GM23338 (cell line): ENCODE data around the gene TRMT10B. TPM values are rescaled to one million over a fixed set of nuclear protein-coding genes. Genes with fewer than 3 reads are reported as not detected.

Source experiments
- ATAC-seq: fragments of 200-7000 bp; cut with Tn5 transposase; 3 replicates; pipeline ENCODE4 v1.9.1; 2020
- DNase-seq: peaks from one replicate; pipeline ENCODE4 v3.0.0-alpha.2; 2015; ENCODE audit warnings: low spot score
- H2AFZ ChIP-seq: fragments of 200-600 bp; sonication (generic); 2 replicates; pipeline ENCODE4 v1.8.0; 2016; ENCODE audit warnings: antibody characterized with exemption, mild to moderate bottlenecking, moderate library complexity
- H3F3A ChIP-seq: fragments of 200-600 bp; sonication (generic); replicated peaks from 2 replicates; pipeline ENCODE4 v1.8.0; 2017; ENCODE audit warnings: antibody characterized with exemption, mixed run types, low read depth
- H3K27ac ChIP-seq: fragments of 200-600 bp; sonication (generic); 2 replicates; pipeline ENCODE4 v1.6.1; 2016; ENCODE audit warnings: low read depth
- H3K27me3 ChIP-seq: fragments of 200-600 bp; sonication (generic); 2 replicates; pipeline ENCODE4 v1.8.0; 2016; ENCODE audit warnings: mild to moderate bottlenecking, mixed run types, moderate library complexity; ENCODE audit not compliant: insufficient read depth
- H3K36me3 ChIP-seq: fragments of 200-600 bp; sonication (generic); 2 replicates; pipeline ENCODE4 v1.8.0; 2016; ENCODE audit warnings: mild to moderate bottlenecking; ENCODE audit not compliant: insufficient read depth
- H3K4me1 ChIP-seq: fragments of 200-600 bp; sonication (generic); 2 replicates; pipeline ENCODE4 v1.8.0; 2016; ENCODE audit warnings: mild to moderate bottlenecking, moderate library complexity; ENCODE audit not compliant: insufficient read depth
- H3K4me2 ChIP-seq: fragments of 200-600 bp; sonication (generic); 2 replicates; pipeline ENCODE4 v1.7.1; 2017; ENCODE audit warnings: mixed run types
- H3K4me3 ChIP-seq: fragments of 200-600 bp; sonication (generic); 2 replicates; pipeline ENCODE4 v1.6.1; 2016; ENCODE audit warnings: mixed run types
- H3K79me2 ChIP-seq: fragments of 200-600 bp; sonication (generic); replicated peaks from 2 replicates; pipeline ENCODE4 v1.8.0; 2017; ENCODE audit warnings: mild to moderate bottlenecking; ENCODE audit not compliant: insufficient read depth
- H3K9me2 ChIP-seq: fragments of 200-600 bp; sonication (generic); 2 replicates; pipeline ENCODE4 v1.8.0; 2017; ENCODE audit not compliant: insufficient read depth
- H4K20me1 ChIP-seq: fragments of 200-600 bp; sonication (generic); replicated peaks from 2 replicates; pipeline ENCODE4 v1.8.0; 2017; ENCODE audit warnings: mild to moderate bottlenecking; ENCODE audit not compliant: insufficient read depth
- H3K27ac Mint-ChIP-seq: 2 replicates; pipeline ENCODE4 v1.8.0; 2020; ENCODE audit warnings: inconsistent platforms, mild to moderate bottlenecking, moderate library complexity, mixed read lengths
- H3K27me3 Mint-ChIP-seq: 3 replicates; pipeline ENCODE4 v1.8.0; 2022; ENCODE audit warnings: low read depth, mild to moderate bottlenecking, moderate library complexity, mixed read lengths, inconsistent platforms; ENCODE audit not compliant: insufficient read depth, poor library complexity
- H3K36me3 Mint-ChIP-seq: 3 replicates; pipeline ENCODE4 v1.8.0; 2021; ENCODE audit warnings: low read depth, mild to moderate bottlenecking, inconsistent platforms, moderate library complexity, mixed read lengths
- H3K4me1 Mint-ChIP-seq: 3 replicates; pipeline ENCODE4 v1.8.0; 2020; ENCODE audit warnings: mild to moderate bottlenecking, inconsistent platforms, mixed read lengths
- H3K4me3 Mint-ChIP-seq: 3 replicates; pipeline ENCODE4 v1.8.0; 2021; ENCODE audit warnings: moderate library complexity, mild to moderate bottlenecking, inconsistent platforms, mixed read lengths
- H3K9me3 Mint-ChIP-seq: 3 replicates; pipeline ENCODE4 v1.8.0; 2020; ENCODE audit warnings: moderate library complexity, mild to moderate bottlenecking, inconsistent platforms, mixed read lengths
- CREB1 ChIP-seq: fragments of 250-450 bp; sonication (Bioruptor Pico); IDR thresholded peaks from 2 replicates; pipeline ENCODE4 v1.5.0; 2020; ENCODE audit warnings: low read depth, mild to moderate bottlenecking, moderate library complexity
- EZH2 ChIP-seq: fragments of 200-600 bp; sonication (generic); IDR thresholded peaks from one replicate; pipeline ENCODE4 v1.8.0; 2017; ENCODE audit warnings: antibody characterized with exemption, mild to moderate bottlenecking, low read depth; ENCODE audit not compliant: unreplicated experiment
- EZH2phosphoT487 ChIP-seq: fragments of 200-600 bp; sonication (generic); IDR thresholded peaks from one replicate; pipeline ENCODE4 v1.8.1; 2018; ENCODE audit warnings: antibody characterized with exemption; ENCODE audit not compliant: unreplicated experiment
- JUNB ChIP-seq: IDR thresholded peaks from one replicate; pipeline ENCODE4 v1.6.1; 2016; ENCODE audit warnings: antibody characterized with exemption; ENCODE audit not compliant: unreplicated experiment
- NANOG ChIP-seq: IDR thresholded peaks from 2 replicates; pipeline ENCODE4 v1.6.1; 2016; ENCODE audit warnings: antibody characterized with exemption, borderline replicate concordance
- POLR2AphosphoS5 ChIP-seq: IDR thresholded peaks from 2 replicates; pipeline ENCODE4 v1.6.1; 2016; ENCODE audit warnings: antibody characterized with exemption, low read depth
- STAT1 ChIP-seq: IDR thresholded peaks from one replicate; pipeline ENCODE4 v1.6.1; 2016; ENCODE audit warnings: antibody characterized with exemption; ENCODE audit not compliant: unreplicated experiment
- ZNF114 ChIP-seq: fragments of 250-450 bp; sonication (Bioruptor Pico); IDR thresholded peaks from 2 replicates; pipeline ENCODE4 v1.5.0; 2020; ENCODE audit warnings: mild to moderate bottlenecking, moderate library complexity
- ZNF331 ChIP-seq: fragments of 250-450 bp; sonication (Bioruptor Pico); IDR thresholded peaks from 2 replicates; pipeline ENCODE4 v1.5.0; 2020; ENCODE audit warnings: low read depth, mild to moderate bottlenecking, moderate library complexity
- polyA plus RNA-seq: library from polyadenylated mRNA; unstranded; fragments of >200 nt; fragmentation: Nextera tagmentation; extraction: Ambion mirVana; gene quantifications from 2 replicates; pipeline ENCODE4 v1.2.1, GENCODE V29; 2016
- total RNA-seq: library from RNA; depleted of rRNA; stranded (reverse); fragments of >200 nt; shearing (Covaris generic); gene quantifications from 2 replicates; pipeline ENCODE4 v1.2.3, GENCODE V29; 2014
- TF ChIP-seq, protein P1 (sequence below): fragments of 250-450 bp; sonication (Bioruptor Pico); IDR thresholded peaks from 2 replicates; pipeline ENCODE4 v1.5.0; 2020; ENCODE audit warnings: mild to moderate bottlenecking, moderate library complexity
- TF ChIP-seq, protein P2 (sequence below): IDR thresholded peaks from 2 replicates; pipeline ENCODE4 v1.6.1; 2016; ENCODE audit warnings: antibody characterized with exemption
- TF ChIP-seq, protein P3 (sequence below): IDR thresholded peaks from one replicate; pipeline ENCODE4 v1.6.1; 2018; ENCODE audit warnings: antibody characterized with exemption; ENCODE audit not compliant: unreplicated experiment
- TF ChIP-seq, protein P4 (sequence below), 2 experiments: fragments of 200-600 bp in 1 of 2; sonication (generic) in 1 of 2; conservative IDR thresholded peaks; 2 replicates each; pipeline versions ENCODE4 v1.5.1 to v1.6.1; 2016 to 2017; ENCODE audit warnings: antibody characterized with exemption in 2 of 2, low read depth in 2 of 2, mild to moderate bottlenecking in 2 of 2, moderate library complexity in 1 of 2

The TRMT10B gene
- total and polyA plus RNA-seq, 2 experiments from 2014 or later = 3.1 to 10.8 TPM

DNA sequence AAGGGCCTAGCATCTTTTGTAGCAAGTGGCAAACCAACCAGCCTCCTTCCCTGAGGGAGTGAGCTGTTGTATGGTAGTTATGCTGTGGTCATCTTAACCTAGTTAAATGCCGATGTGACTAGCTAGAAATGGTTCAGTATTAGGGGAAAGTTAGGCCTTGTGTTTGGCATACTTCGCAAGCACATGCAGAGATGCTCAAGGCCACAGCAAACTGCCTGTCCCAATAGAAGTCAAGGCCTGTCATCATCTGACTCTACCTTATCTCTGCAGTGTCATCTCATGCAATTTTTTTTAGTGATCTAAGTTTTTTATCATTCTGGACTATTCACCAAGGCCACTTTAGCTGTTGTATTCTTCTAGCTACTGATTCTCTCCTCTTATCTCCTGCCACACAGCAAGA, 36.5 kb downstream of the TRMT10B start:
- no peak overlapping the region for H3K4me3 Mint-ChIP-seq
- Histone ChIP-seq H3K36me3 (no peaks in the 10 kb centered on the region), H4K20me1 (no peaks in the 10 kb centered on the region), H3F3A (0 out of 2 replicates have a peak, but pooled peaks cover 4% of the 10 kb centered on the region), H3K9me2 (no peaks in the 10 kb centered on the region), H2AFZ (no peak overlapping the region), H3K27ac (no peak overlapping the region), H3K4me1 (no peaks in the 10 kb centered on the region), H3K4me3 (no peak overlapping the region), H3K4me2 (no peak overlapping the region), H3K27me3 (0 out of 2 replicates have a peak, but pooled peaks cover 4% of the 10 kb centered on the region), H3K79me2 (peaks cover 1% of the 10 kb centered on the region; the same call in 1 of the 2 replicates)
- H3K4me1 Mint-ChIP-seq = peaks cover 5% of the 10 kb centered on the region; the same call in 2 of the 3 replicates
- H3K27me3 Mint-ChIP-seq = peaks cover 3% of the 10 kb centered on the region
- ATAC-seq = no peak
- no peaks in the 10 kb centered on the region; the same call in 2 of the 3 replicates for H3K9me3 Mint-ChIP-seq
- TF ChIP-seq ZNF114 (CRISPR knock-in tag) (no peak), JUNB (no peak), CREB1 (CRISPR knock-in tag) (no peak), ZNF331 (CRISPR knock-in tag) (no peak), EZH2 (no peak), NANOG (no peak), POLR2AphosphoS5 (no peak), EZH2phosphoT487 (no peak), STAT1 (no peak)
- TF ChIP-seq, protein P1, sequence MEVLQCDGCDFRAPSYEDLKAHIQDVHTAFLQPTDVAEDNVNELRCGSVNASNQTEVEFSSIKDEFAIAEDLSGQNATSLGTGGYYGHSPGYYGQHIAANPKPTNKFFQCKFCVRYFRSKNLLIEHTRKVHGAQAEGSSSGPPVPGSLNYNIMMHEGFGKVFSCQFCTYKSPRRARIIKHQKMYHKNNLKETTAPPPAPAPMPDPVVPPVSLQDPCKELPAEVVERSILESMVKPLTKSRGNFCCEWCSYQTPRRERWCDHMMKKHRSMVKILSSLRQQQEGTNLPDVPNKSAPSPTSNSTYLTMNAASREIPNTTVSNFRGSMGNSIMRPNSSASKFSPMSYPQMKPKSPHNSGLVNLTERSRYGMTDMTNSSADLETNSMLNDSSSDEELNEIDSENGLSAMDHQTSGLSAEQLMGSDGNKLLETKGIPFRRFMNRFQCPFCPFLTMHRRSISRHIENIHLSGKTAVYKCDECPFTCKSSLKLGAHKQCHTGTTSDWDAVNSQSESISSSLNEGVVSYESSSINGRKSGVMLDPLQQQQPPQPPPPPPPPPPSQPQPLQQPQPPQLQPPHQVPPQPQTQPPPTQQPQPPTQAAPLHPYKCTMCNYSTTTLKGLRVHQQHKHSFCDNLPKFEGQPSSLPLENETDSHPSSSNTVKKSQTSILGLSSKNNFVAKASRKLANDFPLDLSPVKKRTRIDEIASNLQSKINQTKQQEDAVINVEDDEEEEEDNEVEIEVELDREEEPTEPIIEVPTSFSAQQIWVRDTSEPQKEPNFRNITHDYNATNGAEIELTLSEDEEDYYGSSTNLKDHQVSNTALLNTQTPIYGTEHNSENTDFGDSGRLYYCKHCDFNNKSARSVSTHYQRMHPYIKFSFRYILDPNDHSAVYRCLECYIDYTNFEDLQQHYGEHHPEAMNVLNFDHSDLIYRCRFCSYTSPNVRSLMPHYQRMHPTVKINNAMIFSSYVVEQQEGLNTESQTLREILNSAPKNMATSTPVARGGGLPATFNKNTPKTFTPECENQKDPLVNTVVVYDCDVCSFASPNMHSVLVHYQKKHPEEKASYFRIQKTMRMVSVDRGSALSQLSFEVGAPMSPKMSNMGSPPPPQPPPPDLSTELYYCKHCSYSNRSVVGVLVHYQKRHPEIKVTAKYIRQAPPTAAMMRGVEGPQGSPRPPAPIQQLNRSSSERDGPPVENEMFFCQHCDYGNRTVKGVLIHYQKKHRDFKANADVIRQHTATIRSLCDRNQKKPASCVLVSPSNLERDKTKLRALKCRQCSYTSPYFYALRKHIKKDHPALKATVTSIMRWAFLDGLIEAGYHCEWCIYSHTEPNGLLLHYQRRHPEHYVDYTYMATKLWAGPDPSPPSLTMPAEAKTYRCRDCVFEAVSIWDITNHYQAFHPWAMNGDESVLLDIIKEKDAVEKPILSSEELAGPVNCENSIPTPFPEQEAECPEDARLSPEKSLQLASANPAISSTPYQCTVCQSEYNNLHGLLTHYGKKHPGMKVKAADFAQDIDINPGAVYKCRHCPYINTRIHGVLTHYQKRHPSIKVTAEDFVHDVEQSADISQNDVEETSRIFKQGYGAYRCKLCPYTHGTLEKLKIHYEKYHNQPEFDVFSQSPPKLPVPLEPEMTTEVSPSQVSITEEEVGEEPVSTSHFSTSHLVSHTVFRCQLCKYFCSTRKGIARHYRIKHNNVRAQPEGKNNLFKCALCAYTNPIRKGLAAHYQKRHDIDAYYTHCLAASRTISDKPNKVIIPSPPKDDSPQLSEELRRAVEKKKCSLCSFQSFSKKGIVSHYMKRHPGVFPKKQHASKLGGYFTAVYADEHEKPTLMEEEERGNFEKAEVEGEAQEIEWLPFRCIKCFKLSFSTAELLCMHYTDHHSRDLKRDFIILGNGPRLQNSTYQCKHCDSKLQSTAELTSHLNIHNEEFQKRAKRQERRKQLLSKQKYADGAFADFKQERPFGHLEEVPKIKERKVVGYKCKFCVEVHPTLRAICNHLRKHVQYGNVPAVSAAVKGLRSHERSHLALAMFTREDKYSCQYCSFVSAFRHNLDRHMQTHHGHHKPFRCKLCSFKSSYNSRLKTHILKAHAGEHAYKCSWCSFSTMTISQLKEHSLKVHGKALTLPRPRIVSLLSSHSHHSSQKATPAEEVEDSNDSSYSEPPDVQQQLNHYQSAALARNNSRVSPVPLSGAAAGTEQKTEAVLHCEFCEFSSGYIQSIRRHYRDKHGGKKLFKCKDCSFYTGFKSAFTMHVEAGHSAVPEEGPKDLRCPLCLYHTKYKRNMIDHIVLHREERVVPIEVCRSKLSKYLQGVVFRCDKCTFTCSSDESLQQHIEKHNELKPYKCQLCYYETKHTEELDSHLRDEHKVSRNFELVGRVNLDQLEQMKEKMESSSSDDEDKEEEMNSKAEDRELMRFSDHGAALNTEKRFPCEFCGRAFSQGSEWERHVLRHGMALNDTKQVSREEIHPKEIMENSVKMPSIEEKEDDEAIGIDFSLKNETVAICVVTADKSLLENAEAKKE (CRISPR knock-in tag) = no peak
- TF ChIP-seq, protein P2, sequence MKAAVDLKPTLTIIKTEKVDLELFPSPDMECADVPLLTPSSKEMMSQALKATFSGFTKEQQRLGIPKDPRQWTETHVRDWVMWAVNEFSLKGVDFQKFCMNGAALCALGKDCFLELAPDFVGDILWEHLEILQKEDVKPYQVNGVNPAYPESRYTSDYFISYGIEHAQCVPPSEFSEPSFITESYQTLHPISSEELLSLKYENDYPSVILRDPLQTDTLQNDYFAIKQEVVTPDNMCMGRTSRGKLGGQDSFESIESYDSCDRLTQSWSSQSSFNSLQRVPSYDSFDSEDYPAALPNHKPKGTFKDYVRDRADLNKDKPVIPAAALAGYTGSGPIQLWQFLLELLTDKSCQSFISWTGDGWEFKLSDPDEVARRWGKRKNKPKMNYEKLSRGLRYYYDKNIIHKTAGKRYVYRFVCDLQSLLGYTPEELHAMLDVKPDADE = no peak
- TF ChIP-seq, protein P3, sequence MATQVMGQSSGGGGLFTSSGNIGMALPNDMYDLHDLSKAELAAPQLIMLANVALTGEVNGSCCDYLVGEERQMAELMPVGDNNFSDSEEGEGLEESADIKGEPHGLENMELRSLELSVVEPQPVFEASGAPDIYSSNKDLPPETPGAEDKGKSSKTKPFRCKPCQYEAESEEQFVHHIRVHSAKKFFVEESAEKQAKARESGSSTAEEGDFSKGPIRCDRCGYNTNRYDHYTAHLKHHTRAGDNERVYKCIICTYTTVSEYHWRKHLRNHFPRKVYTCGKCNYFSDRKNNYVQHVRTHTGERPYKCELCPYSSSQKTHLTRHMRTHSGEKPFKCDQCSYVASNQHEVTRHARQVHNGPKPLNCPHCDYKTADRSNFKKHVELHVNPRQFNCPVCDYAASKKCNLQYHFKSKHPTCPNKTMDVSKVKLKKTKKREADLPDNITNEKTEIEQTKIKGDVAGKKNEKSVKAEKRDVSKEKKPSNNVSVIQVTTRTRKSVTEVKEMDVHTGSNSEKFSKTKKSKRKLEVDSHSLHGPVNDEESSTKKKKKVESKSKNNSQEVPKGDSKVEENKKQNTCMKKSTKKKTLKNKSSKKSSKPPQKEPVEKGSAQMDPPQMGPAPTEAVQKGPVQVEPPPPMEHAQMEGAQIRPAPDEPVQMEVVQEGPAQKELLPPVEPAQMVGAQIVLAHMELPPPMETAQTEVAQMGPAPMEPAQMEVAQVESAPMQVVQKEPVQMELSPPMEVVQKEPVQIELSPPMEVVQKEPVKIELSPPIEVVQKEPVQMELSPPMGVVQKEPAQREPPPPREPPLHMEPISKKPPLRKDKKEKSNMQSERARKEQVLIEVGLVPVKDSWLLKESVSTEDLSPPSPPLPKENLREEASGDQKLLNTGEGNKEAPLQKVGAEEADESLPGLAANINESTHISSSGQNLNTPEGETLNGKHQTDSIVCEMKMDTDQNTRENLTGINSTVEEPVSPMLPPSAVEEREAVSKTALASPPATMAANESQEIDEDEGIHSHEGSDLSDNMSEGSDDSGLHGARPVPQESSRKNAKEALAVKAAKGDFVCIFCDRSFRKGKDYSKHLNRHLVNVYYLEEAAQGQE = no peak
- TF ChIP-seq, protein P4, sequence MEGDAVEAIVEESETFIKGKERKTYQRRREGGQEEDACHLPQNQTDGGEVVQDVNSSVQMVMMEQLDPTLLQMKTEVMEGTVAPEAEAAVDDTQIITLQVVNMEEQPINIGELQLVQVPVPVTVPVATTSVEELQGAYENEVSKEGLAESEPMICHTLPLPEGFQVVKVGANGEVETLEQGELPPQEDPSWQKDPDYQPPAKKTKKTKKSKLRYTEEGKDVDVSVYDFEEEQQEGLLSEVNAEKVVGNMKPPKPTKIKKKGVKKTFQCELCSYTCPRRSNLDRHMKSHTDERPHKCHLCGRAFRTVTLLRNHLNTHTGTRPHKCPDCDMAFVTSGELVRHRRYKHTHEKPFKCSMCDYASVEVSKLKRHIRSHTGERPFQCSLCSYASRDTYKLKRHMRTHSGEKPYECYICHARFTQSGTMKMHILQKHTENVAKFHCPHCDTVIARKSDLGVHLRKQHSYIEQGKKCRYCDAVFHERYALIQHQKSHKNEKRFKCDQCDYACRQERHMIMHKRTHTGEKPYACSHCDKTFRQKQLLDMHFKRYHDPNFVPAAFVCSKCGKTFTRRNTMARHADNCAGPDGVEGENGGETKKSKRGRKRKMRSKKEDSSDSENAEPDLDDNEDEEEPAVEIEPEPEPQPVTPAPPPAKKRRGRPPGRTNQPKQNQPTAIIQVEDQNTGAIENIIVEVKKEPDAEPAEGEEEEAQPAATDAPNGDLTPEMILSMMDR (conservative IDR thresholded peaks at IDR 0.05; ENCODE audit: low read depth in 2 of 2) = no peak
- DNase-seq = no peak
- no peak overlapping the region for H3K27ac Mint-ChIP-seq
- no peaks in the 10 kb centered on the region; the same call in 2 of the 3 replicates for H3K36me3 Mint-ChIP-seq
